B cell (primary cell): ENCODE results near the gene CEP44. TPM values are rescaled to one million over a fixed set of nuclear protein-coding genes. Genes with fewer than 3 reads are reported as not detected.

ENCODE experiments used
- ATAC-seq: fragments of 200-7000 bp; cut with Tn5 transposase; one replicate; pipeline ENCODE4 v1.10.0; 2021; ENCODE audit warnings: low read depth, mild to moderate bottlenecking, moderate number of reproducible peaks, moderate library complexity
- CTCF ChIA-PET: fragments of 350-600 bp; sonication (Branson Sonifier 250); formaldehyde crosslinking; loops from one replicate; lab custom pipeline; 2021; ENCODE audit warnings: antibody characterized with exemption, inconsistent platforms; lab: Charles Lee
- POLR2A ChIA-PET: fragments of 350-600 bp; sonication (Branson Sonifier 250); formaldehyde crosslinking; loops from one replicate; lab custom pipeline; 2021; ENCODE audit warnings: antibody characterized with exemption; lab: Charles Lee
- DNase-seq: peaks from one replicate; pipeline ENCODE4 v3.0.0; 2013
- H2AFZ ChIP-seq: 2 replicates; pipeline ENCODE4 v1.6.1; 2012; ENCODE audit warnings: mild to moderate bottlenecking, low read depth, low read length; ENCODE audit not compliant: insufficient read depth, poor library complexity, severe bottlenecking
- H3K27ac ChIP-seq, 2 donors: 1 replicate in 1 of 2; 2 replicates in 1 of 2; pipeline ENCODE4 v1.5.1; 2012 to 2013; ENCODE audit warnings: low read length in 2 of 2, mild to moderate bottlenecking in 2 of 2, moderate library complexity in 1 of 2
- H3K27me3 ChIP-seq, 4 experiments: fragments of 200-600 bp in 1 of 4; sonication (generic) in 1 of 4; replicated peaks in 1 of 4; 1 replicate in 2 of 4; 2 replicates in 2 of 4; pipeline versions ENCODE4 v1.6.1 to v1.7.0; 2013 to 2016; ENCODE audit warnings: low read length in 3 of 4, mild to moderate bottlenecking in 2 of 4, mixed read lengths in 1 of 4, moderate library complexity in 1 of 4; ENCODE audit not compliant: insufficient read depth in 4 of 4, control insufficient read depth in 3 of 4; ENCODE audit errors: control extremely low read depth in 1 of 4
- H3K36me3 ChIP-seq, 2 experiments: replicated peaks in 1 of 2; 1 replicate in 1 of 2; 2 replicates in 1 of 2; pipeline versions ENCODE4 v1.6.1 to v1.7.1; 2013; ENCODE audit warnings: low read length in 1 of 2; ENCODE audit not compliant: insufficient read depth in 2 of 2, control insufficient read depth in 1 of 2; ENCODE audit errors: control extremely low read depth in 1 of 2, extremely low read depth in 1 of 2
- H3K4me1 ChIP-seq, 2 donors: fragments of 200-600 bp in 1 of 2; sonication (generic) in 1 of 2; 1 replicate in 1 of 2; 2 replicates in 1 of 2; pipeline versions ENCODE4 v1.5.1 to v1.6.1; 2013 to 2017; ENCODE audit warnings: low read length in 2 of 2; ENCODE audit not compliant: control insufficient read depth in 2 of 2, insufficient read depth in 2 of 2
- H3K4me2 ChIP-seq: replicated peaks from 2 replicates; pipeline ENCODE3; 2012; ENCODE audit warnings: mild to moderate bottlenecking, low read depth, low read length; ENCODE audit not compliant: poor library complexity, severe bottlenecking
- H3K4me3 ChIP-seq, 5 experiments: fragments of 200-600 bp in 1 of 5; sonication (generic) in 1 of 5; 1 replicate in 3 of 5; 2 replicates in 2 of 5; pipeline versions ENCODE4 v1.5.1 to v1.7.0; 2011 to 2016; ENCODE audit warnings: low read length in 4 of 5, mild to moderate bottlenecking in 4 of 5, low read depth in 2 of 5, control low read depth in 1 of 5, moderate library complexity in 1 of 5; ENCODE audit not compliant: insufficient read depth in 1 of 5; ENCODE audit errors: control extremely low read depth in 1 of 5, extremely low read depth in 1 of 5
- H3K79me2 ChIP-seq: fragments of 200-600 bp; sonication (generic); one replicate; pipeline ENCODE4 v1.6.0; 2016; ENCODE audit warnings: low read length; ENCODE audit not compliant: control insufficient read depth, insufficient read depth
- H3K9ac ChIP-seq: fragments of 200-600 bp; sonication (generic); 2 replicates; pipeline ENCODE4 v1.6.1; 2017; ENCODE audit warnings: mild to moderate bottlenecking, low read length, moderate library complexity
- H3K9me3 ChIP-seq, 3 donors: one replicate each; pipeline versions ENCODE4 v1.6.1 to v1.7.1; 2013; ENCODE audit warnings: low read length in 2 of 3; ENCODE audit not compliant: control insufficient read depth in 2 of 3, insufficient read depth in 1 of 3; ENCODE audit errors: control extremely low read depth in 1 of 3
- H4K20me1 ChIP-seq: 2 replicates; pipeline ENCODE4 v1.6.0; 2012; ENCODE audit warnings: mild to moderate bottlenecking, low read length; ENCODE audit not compliant: insufficient read depth, control insufficient read depth, poor library complexity, severe bottlenecking
- H3K27ac Mint-ChIP-seq: one replicate; pipeline ENCODE4 v1.8.0; 2021; ENCODE audit warnings: mixed read lengths
- H3K27me3 Mint-ChIP-seq: one replicate; pipeline ENCODE4 v1.8.0; 2021; ENCODE audit warnings: mixed read lengths
- H3K4me1 Mint-ChIP-seq: one replicate; pipeline ENCODE4 v1.8.0; 2021; ENCODE audit warnings: mixed read lengths
- H3K4me3 Mint-ChIP-seq: one replicate; pipeline ENCODE4 v1.8.0; 2021; ENCODE audit warnings: mixed read lengths
- H3K9me3 Mint-ChIP-seq: one replicate; pipeline ENCODE4 v1.8.0; 2022; ENCODE audit warnings: mixed read lengths; ENCODE audit not compliant: insufficient read depth
- EZH2 ChIP-seq: IDR thresholded peaks from 2 replicates; pipeline ENCODE4 v1.6.1; 2012; ENCODE audit warnings: borderline replicate concordance, low read depth, mild to moderate bottlenecking, moderate library complexity, low read length; ENCODE audit not compliant: insufficient read depth, poor library complexity, severe bottlenecking
- WGBS: methylation state at CpG from one replicate; pipeline ENCODE4 v1.1.5; 2013; ENCODE audit warnings: missing lambda C conversion rate; ENCODE audit not compliant: insufficient coverage; 5-methylcytosine and 5-hydroxymethylcytosine counted together
- intact Hi-C: fragments of 100-400 bp; cut with micrococcal nuclease; formaldehyde crosslinking; loops from one replicate; pipeline ENCODE4 v1.10.0; 2022
- polyA plus RNA-seq: library from polyadenylated mRNA; depleted of rRNA; stranded (reverse); fragments of >200 nt; gene quantifications from 2 replicates; pipeline ENCODE4 v1.2.3, GENCODE V29; 2012
- total RNA-seq, 2 donors: library from RNA; stranded (reverse); fragments of 120-200 nt in 1 of 2; gene quantifications; 1 replicate in 1 of 2; 2 replicates in 1 of 2; pipeline versions ENCODE4 v1.2.3 to v1.2.4, GENCODE V29; 2013 to 2022
- TF ChIP-seq, protein P1 (sequence below): fragments of 200-600 bp; IDR thresholded peaks from one replicate; pipeline ENCODE4 v1.8.0; 2022; ENCODE audit warnings: antibody characterized with exemption, mild to moderate bottlenecking

CEP44 gene
- total and polyA plus RNA-seq, 2 donors (not counting 1 experiment from before 2014, with no cell fraction given): 3.5 to 25.2 TPM

DNA sequence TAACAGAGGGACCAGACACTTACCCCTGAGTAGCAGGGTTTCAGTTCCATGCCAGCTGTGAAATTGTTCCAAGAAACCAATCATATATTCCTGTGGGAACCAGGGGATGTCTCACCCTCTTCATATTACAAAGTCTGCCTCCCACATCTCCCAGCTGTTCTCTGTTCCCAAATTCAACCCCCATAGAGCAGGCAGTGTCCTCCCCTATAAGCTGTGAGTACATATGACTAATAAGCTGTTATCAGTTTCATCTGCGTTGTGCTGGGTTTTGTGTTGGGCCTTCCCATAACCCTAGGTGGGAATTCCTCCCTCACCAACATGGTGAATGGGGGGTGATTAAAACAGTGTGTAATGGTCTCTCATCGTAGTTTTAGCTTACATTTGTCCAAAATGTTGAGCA is 41.0 kb downstream of the CEP44 start:
- Histone ChIP-seq H3K4me2 (no peak overlapping the region), H2AFZ (no peak overlapping the region), H4K20me1 (no peaks in the 10 kb centered on the region), H3K4me3 (no peak overlapping the region), H3K4me1 (no peaks in the 10 kb centered on the region), H3K9me3 (no peaks in the 10 kb centered on the region), H3K27ac (no peak overlapping the region), H3K36me3 (no peaks in the 10 kb centered on the region), H3K27me3 (no peaks in the 10 kb centered on the region), H3K79me2 (no peaks in the 10 kb centered on the region), H3K9ac (no peak overlapping the region)
- no peaks in the 10 kb centered on the region for H3K27me3 Mint-ChIP-seq
- WGBS: no CpG with 5 or more reads among the region's 2 CpGs
- no peak overlapping the region for H3K4me3 Mint-ChIP-seq
- no peaks in the 10 kb centered on the region for H3K4me1 Mint-ChIP-seq
- TF ChIP-seq EZH2: no peak
- TF ChIP-seq, protein P1, sequence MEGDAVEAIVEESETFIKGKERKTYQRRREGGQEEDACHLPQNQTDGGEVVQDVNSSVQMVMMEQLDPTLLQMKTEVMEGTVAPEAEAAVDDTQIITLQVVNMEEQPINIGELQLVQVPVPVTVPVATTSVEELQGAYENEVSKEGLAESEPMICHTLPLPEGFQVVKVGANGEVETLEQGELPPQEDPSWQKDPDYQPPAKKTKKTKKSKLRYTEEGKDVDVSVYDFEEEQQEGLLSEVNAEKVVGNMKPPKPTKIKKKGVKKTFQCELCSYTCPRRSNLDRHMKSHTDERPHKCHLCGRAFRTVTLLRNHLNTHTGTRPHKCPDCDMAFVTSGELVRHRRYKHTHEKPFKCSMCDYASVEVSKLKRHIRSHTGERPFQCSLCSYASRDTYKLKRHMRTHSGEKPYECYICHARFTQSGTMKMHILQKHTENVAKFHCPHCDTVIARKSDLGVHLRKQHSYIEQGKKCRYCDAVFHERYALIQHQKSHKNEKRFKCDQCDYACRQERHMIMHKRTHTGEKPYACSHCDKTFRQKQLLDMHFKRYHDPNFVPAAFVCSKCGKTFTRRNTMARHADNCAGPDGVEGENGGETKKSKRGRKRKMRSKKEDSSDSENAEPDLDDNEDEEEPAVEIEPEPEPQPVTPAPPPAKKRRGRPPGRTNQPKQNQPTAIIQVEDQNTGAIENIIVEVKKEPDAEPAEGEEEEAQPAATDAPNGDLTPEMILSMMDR: no peak
- H3K27ac Mint-ChIP-seq: no peak overlapping the region
- H3K9me3 Mint-ChIP-seq: no peaks in the 10 kb centered on the region
- ATAC-seq (no peak), DNase-seq (no peak)
- ChIA-PET POLR2A (no interaction called here), CTCF (no interaction called here)
- intact Hi-C loops: no loop called here

DNA sequence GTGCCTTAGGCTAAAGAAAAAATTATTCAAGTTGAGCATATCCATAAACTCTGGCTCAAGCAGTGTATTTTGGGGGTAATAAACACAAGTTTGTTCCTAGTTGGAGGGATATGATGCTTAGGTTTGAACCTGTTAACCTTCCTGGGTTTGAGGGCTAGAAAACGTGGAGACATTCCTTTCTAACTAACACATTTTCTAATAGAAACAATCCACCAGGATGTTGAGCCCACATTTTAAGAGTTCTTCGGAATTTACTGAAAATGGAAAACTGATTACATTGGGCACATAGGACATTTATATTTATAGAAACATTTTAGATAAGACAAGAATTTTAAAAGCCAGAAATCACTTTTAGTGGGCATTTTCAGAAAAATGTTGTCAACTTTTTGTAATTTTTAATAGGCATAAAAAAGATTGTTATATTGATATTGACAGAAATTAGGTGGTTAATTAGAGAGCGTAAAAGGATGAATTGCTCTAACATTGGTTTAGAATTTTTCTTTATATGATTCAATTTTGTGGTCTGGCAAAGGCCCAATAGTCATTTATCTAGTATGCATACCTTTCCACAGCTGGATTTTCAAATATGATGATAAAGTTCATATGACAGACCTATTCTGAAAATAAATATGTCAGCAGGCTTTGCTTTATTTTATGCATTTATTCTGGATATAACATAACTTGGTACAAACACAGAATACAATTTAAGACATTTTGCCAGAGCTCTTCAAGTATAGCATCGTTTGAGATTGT is 49.2 kb downstream of the CEP44 start:
- ATAC-seq (no peak), DNase-seq (no peak)
- Histone ChIP-seq H3K4me1 (no peaks in the 10 kb centered on the region), H3K4me3 (no peak overlapping the region), H4K20me1 (no peaks in the 10 kb centered on the region), H3K36me3 (no peaks in the 10 kb centered on the region), H3K4me2 (no peak overlapping the region), H3K27me3 (no peaks in the 10 kb centered on the region), H3K9ac (no peak overlapping the region), H3K27ac (no peak overlapping the region), H3K9me3 (no peaks in the 10 kb centered on the region), H3K79me2 (no peaks in the 10 kb centered on the region), H2AFZ (no peak overlapping the region)
- Mint-ChIP-seq H3K27ac (no peak overlapping the region), H3K4me3 (no peak overlapping the region), H3K9me3 (no peaks in the 10 kb centered on the region), H3K4me1 (no peaks in the 10 kb centered on the region), H3K27me3 (no peaks in the 10 kb centered on the region)
- POLR2A ChIA-PET: no interaction called here
- intact Hi-C loops: no loop called here
- TF ChIP-seq EZH2: no peak
- TF ChIP-seq, protein P1: no peak
- WGBS: no CpG with 5 or more reads among the region's 4 CpGs
- CTCF ChIA-PET: no interaction called here
